HUES48 (cell line): ENCODE measurements around the gene PRR30.

Experiments
- H3K27ac ChIP-seq: one replicate; pipeline ENCODE4 v1.7.0; 2013; ENCODE audit warnings: low read depth, low read length, inconsistent platforms
- H3K27me3 ChIP-seq: 2 replicates; pipeline ENCODE4 v1.6.1; 2013; ENCODE audit warnings: mild to moderate bottlenecking, low read length; ENCODE audit not compliant: control insufficient read depth, insufficient read depth
- H3K36me3 ChIP-seq: 2 replicates; pipeline ENCODE4 v1.6.1; 2013; ENCODE audit warnings: low read length; ENCODE audit not compliant: control insufficient read depth, insufficient read depth
- H3K4me1 ChIP-seq: 2 replicates; pipeline ENCODE4 v1.6.1; 2013; ENCODE audit warnings: mild to moderate bottlenecking, low read length; ENCODE audit not compliant: control insufficient read depth, insufficient read depth
- H3K4me3 ChIP-seq: 2 replicates; pipeline ENCODE4 v1.5.1; 2013; ENCODE audit warnings: mild to moderate bottlenecking, low read depth, low read length
- H3K9ac ChIP-seq: 2 replicates; pipeline ENCODE4 v1.6.1; 2013; ENCODE audit warnings: mild to moderate bottlenecking, low read depth, low read length, moderate library complexity
- H3K9me3 ChIP-seq: 2 replicates; pipeline ENCODE4 v1.6.1; 2013; ENCODE audit warnings: low read length; ENCODE audit not compliant: control insufficient read depth, insufficient read depth

Gene PRR30

DNA sequence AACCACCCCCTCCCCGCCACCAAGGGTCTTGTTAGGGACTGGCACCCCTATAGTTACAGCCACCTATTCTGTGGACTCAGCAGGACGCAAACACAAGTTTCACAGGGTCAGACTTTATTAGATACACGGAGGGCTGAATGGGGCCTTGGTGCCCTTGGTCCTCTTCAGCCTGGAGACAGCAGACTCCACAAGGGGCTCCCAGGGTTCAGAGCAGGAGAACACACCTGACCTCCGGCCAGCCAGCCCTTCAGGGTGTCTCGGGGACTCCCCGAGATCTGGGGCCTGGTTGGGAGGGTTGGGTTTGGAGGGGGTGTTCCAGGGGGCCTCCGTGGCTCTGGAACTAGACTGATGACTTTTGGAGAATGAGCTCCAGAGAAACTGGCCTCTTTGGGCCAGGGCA, 2.5 kb downstream of the PRR30 start:
- no peaks in the 10 kb centered on the region for H3K27me3 ChIP-seq

GRCh38 chr2:27135478-27135955, 3.7 kb downstream of the PRR30 start:
- Histone ChIP-seq H3K27me3 (no peaks in the 10 kb centered on the region), H3K36me3 (peaks cover 26% of the 10 kb centered on the region), H3K27ac (no peak overlapping the region), H3K9ac (no peak overlapping the region), H3K4me3 (no peak overlapping the region), H3K4me1 (peaks cover 5% of the 10 kb centered on the region; the same call in 1 of the 2 replicates), H3K9me3 (no peaks in the 10 kb centered on the region)

More for the DNA sequence above, 2.5 kb downstream of the PRR30 start:
- H3K4me1 ChIP-seq = peaks cover 5% of the 10 kb centered on the region; the same call in 1 of the 2 replicates
- peaks cover 14% of the 10 kb centered on the region for H3K36me3 ChIP-seq
- H3K9ac ChIP-seq = no peak overlapping the region
- no peak overlapping the region for H3K4me3 ChIP-seq
- H3K9me3 ChIP-seq = no peaks in the 10 kb centered on the region
- no peak overlapping the region for H3K27ac ChIP-seq

- Histone ChIP-seq H3K4me3 (peak overlapping the region; percentile 97; the same call in 1 of the 2 replicates), H3K4me1 (peaks cover 5% of the 10 kb centered on the region; the same call in 1 of the 2 replicates), H3K36me3 (peaks cover 32% of the 10 kb centered on the region), H3K9ac (no peak overlapping the region), H3K27ac (peak overlapping the region; percentile 5), H3K9me3 (no peaks in the 10 kb centered on the region), H3K27me3 (no peaks in the 10 kb centered on the region)
Measured at GRCh38 chr2:27134781-27135477, 4.3 kb downstream of the PRR30 start.

DNA sequence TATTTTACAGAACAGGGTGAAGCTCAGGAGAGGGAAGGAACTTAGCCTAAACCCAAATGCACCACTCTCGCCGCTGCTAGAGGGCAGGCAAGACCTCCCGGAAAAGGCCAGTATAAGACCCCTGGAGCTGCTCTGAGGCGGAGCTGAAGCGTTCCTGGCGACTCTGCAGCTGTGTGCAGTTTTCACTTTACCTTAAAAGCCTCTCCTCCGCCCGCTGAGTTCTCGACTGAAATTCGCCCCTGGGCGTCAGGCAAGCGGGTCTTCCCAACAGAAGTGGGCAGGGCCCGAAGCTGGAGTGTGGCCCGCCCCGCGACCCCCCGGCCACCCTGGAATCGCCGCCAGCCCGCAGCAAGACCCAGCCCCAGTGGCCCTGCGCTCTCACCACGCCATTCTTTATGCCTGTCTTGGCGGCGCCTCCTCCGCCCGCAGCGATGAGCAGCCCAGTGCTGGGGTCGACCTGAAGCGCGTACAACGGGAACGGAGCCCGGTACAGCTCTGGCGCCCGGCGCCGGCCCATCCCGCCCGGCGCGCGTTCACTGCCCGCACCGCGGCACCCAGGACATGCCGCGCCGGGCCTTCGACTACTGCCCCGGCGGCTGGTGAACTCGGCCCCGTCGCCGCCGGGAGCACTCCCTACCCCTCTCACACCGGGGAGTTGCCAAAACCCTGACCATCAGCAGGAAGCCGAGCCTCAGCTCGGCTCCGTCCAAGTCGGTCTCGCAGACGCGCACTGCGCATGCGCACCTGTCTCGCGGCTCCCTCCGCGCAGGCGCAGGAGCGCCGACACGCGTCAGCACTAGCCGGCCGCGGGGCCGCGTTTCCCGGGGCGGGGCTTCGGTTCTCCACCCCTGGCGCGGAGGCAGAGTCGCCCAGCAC, 5.1 kb downstream of the PRR30 start, which contains the start of gene PREB:
Gene PREB, minus strand, starts transcription at position 732 of the 876 bp plus-strand sequence. Its CDS starts 215 bp downstream, at position 517.
- Histone ChIP-seq H3K36me3 (peaks cover 39% of the 10 kb centered on the region), H3K9ac (peak within 1 kb of the TSS; percentile 74), H3K27me3 (no peaks in the 10 kb centered on the region), H3K4me3 (peak within 1 kb of the TSS; percentile 97), H3K9me3 (no peaks in the 10 kb centered on the region), H3K4me1 (peaks cover 5% of the 10 kb centered on the region; the same call in 1 of the 2 replicates), H3K27ac (peak within 1 kb of the TSS; percentile 81)

- Histone ChIP-seq H3K9ac (0 out of 2 replicates have a peak overlapping the region, but pooled peaks have one; percentile 30), H3K36me3 (peaks cover 39% of the 10 kb centered on the region), H3K27me3 (no peaks in the 10 kb centered on the region), H3K27ac (no peak overlapping the region), H3K4me3 (peak overlapping the region; percentile 97), H3K9me3 (no peaks in the 10 kb centered on the region), H3K4me1 (peaks cover 5% of the 10 kb centered on the region; the same call in 1 of the 2 replicates)
Measured at GRCh38 chr2:27133195-27133875, 5.9 kb downstream of the PRR30 start.

DNA sequence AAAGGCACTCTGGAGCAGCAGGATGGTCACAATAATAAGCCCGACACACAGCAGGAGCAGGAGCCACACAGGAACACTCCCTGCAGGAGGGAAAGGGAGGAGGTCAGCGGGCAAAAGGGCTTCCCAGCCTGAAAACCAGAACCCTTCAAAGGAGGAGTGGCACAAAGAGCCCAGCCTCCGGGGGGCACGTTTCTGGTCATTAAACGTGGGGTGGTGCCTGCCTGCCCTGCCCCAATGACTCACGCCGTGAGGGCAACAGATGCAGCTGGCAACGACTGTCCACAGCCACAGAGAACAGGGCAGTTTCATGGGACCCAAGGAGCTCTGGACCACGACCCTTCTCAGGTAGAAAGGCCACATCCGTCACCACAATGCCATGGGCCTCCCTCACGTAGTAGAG, 7.8 kb downstream of the PRR30 start:
- Histone ChIP-seq H3K4me3 (no peak overlapping the region), H3K27me3 (no peaks in the 10 kb centered on the region), H3K9ac (no peak overlapping the region), H3K27ac (no peak overlapping the region), H3K4me1 (peaks cover 5% of the 10 kb centered on the region; the same call in 1 of the 2 replicates), H3K36me3 (peaks cover 39% of the 10 kb centered on the region), H3K9me3 (no peaks in the 10 kb centered on the region)

DNA sequence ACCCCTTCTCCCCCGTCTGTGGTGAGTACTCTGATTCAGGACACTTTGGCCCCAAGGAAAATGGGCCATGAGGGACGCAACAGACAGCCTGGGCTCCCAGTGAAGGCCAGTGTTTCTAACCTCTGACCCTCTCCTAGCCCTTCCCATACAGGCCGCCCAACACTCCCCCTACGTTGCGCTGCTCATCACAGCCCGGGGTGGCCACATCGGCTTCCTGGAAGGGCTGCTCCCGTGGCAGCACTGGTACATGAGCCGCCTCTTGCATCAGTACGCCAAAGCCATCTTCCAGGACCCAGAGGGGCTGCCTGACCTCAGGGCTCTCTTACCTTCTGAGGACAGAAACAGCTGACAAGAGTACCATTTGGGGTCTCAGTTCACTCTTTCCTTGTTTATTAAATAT, 8.8 kb downstream of the PRR30 start:
- Histone ChIP-seq H3K4me1 (peaks cover 5% of the 10 kb centered on the region; the same call in 1 of the 2 replicates), H3K9me3 (no peaks in the 10 kb centered on the region), H3K9ac (no peak overlapping the region), H3K4me3 (no peak overlapping the region), H3K36me3 (peaks cover 39% of the 10 kb centered on the region), H3K27me3 (no peaks in the 10 kb centered on the region), H3K27ac (no peak overlapping the region)

- no peak overlapping the region for H3K27ac ChIP-seq
- no peak overlapping the region for H3K4me3 ChIP-seq
- peaks cover 9% of the 10 kb centered on the region; the same call in 1 of the 2 replicates for H3K4me1 ChIP-seq
- H3K9ac ChIP-seq = no peak overlapping the region
- peaks cover 7% of the 10 kb centered on the region for H3K27me3 ChIP-seq
- peaks cover 39% of the 10 kb centered on the region for H3K36me3 ChIP-seq
- H3K9me3 ChIP-seq = no peaks in the 10 kb centered on the region
Measured at GRCh38 chr2:27128668-27129571, 10.3 kb downstream of the PRR30 start.

GRCh38 chr2:27127883-27128667, 11.1 kb downstream of the PRR30 start:
- Histone ChIP-seq H3K4me1 (peaks cover 6% of the 10 kb centered on the region; the same call in 1 of the 2 replicates), H3K36me3 (peaks cover 38% of the 10 kb centered on the region)

More at GRCh38 chr2:27127883-27128667, 11.1 kb downstream of the PRR30 start:
- H3K27ac ChIP-seq = no peak overlapping the region
- H3K27me3 ChIP-seq = peaks cover 13% of the 10 kb centered on the region
- H3K9me3 ChIP-seq = no peaks in the 10 kb centered on the region
- H3K4me3 ChIP-seq = no peak overlapping the region
- no peak overlapping the region for H3K9ac ChIP-seq
